Glutamatergic neuron (in vitro differentiated cells): Measurements from ENCODE around the gene ODF4. TPM values are rescaled to one million over a fixed set of nuclear protein-coding genes. Genes with fewer than 3 reads are reported as not detected.

ENCODE experiments used
- DNase-seq: peaks from one replicate; pipeline ENCODE4 v3.0.0; 2022
- H3K27ac Mint-ChIP-seq: one replicate; pipeline ENCODE4 v1.8.0; 2020; ENCODE audit warnings: mild to moderate bottlenecking, mixed read lengths, inconsistent platforms; ENCODE audit not compliant: unreplicated experiment
- H3K27me3 Mint-ChIP-seq: one replicate; pipeline ENCODE4 v1.8.0; 2020; ENCODE audit warnings: mild to moderate bottlenecking, moderate library complexity, mixed read lengths, inconsistent platforms; ENCODE audit not compliant: unreplicated experiment
- H3K36me3 Mint-ChIP-seq: one replicate; pipeline ENCODE4 v1.8.0; 2020; ENCODE audit warnings: mild to moderate bottlenecking, mixed read lengths, inconsistent platforms; ENCODE audit not compliant: unreplicated experiment
- H3K4me1 Mint-ChIP-seq: one replicate; pipeline ENCODE4 v1.8.0; 2020; ENCODE audit warnings: mild to moderate bottlenecking, low read depth, mixed read lengths, inconsistent platforms; ENCODE audit not compliant: unreplicated experiment
- H3K4me3 Mint-ChIP-seq: one replicate; pipeline ENCODE4 v1.8.0; 2020; ENCODE audit warnings: mild to moderate bottlenecking, mixed read lengths, inconsistent platforms; ENCODE audit not compliant: unreplicated experiment
- H3K9me3 Mint-ChIP-seq: one replicate; pipeline ENCODE4 v1.8.0; 2020; ENCODE audit warnings: mild to moderate bottlenecking, moderate library complexity, mixed read lengths, inconsistent platforms; ENCODE audit not compliant: unreplicated experiment
- total RNA-seq: library from RNA; stranded (reverse); fragmentation: NEBNext Ultra II Directional; extraction: Animal tissue kit (Norgen Biotek cat#: 25700); gene quantifications from one replicate; pipeline ENCODE4 v1.2.1, GENCODE V29; 2021; ENCODE audit not compliant: unreplicated experiment
- TF ChIP-seq, protein P1 (sequence below): fragments of 200-600 bp; sonication (generic); IDR thresholded peaks from one replicate; pipeline ENCODE4 v1.5.0; 2021; ENCODE audit not compliant: partially characterized antibody, unreplicated experiment

The ODF4 gene
- total RNA-seq, 1 donor from 2014 or later = not detected

DNA sequence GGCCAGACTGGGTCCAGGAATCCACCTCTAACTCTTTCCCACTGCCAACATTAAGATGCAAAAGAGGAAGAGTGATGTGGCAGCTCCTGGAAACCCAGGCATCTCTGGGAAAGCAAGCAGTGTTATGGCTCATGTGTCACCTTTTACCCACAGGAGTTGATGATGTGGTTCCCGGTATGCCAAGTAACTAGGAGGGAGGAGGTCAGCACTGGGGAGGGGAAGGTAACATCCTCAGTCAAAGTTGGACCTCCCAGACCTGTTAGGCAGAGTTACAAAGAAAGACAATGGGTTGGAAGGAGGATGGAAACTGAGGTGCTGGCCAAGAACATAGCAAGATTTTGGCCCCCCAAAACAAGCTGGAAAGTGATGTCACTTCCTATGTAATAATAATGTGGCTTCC is 25.5 kb downstream of the ODF4 start:
- no peak overlapping the region for H3K4me3 Mint-ChIP-seq
- no peaks in the 10 kb centered on the region for H3K27me3 Mint-ChIP-seq
- H3K4me1 Mint-ChIP-seq = peaks cover 14% of the 10 kb centered on the region
- no peak for DNase-seq
- H3K36me3 Mint-ChIP-seq = peaks cover 12% of the 10 kb centered on the region
- peaks cover 3% of the 10 kb centered on the region for H3K9me3 Mint-ChIP-seq
- H3K27ac Mint-ChIP-seq = peak overlapping the region; percentile 33
- TF ChIP-seq, protein P1, sequence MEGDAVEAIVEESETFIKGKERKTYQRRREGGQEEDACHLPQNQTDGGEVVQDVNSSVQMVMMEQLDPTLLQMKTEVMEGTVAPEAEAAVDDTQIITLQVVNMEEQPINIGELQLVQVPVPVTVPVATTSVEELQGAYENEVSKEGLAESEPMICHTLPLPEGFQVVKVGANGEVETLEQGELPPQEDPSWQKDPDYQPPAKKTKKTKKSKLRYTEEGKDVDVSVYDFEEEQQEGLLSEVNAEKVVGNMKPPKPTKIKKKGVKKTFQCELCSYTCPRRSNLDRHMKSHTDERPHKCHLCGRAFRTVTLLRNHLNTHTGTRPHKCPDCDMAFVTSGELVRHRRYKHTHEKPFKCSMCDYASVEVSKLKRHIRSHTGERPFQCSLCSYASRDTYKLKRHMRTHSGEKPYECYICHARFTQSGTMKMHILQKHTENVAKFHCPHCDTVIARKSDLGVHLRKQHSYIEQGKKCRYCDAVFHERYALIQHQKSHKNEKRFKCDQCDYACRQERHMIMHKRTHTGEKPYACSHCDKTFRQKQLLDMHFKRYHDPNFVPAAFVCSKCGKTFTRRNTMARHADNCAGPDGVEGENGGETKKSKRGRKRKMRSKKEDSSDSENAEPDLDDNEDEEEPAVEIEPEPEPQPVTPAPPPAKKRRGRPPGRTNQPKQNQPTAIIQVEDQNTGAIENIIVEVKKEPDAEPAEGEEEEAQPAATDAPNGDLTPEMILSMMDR = no peak

DNA sequence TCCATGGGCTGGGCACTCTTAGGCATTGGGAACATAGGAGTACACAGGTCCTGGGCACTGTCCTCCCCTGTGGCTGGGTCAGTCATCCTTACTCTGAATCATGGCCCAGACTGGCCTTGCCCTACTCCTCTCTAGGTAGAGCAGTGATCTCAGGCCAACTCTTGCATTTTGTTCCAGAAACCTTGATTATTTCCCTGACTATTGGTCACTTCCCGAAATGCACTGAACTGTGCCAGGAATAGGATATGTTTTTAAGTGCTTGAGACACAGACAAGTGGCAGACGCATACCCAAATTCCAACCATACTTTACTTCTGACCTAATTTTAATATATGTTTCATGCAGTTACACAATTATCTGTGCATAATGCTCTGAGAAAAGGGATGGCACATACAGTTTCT is 26.6 kb downstream of the ODF4 start:
- Mint-ChIP-seq H3K4me1 (peaks cover 7% of the 10 kb centered on the region), H3K36me3 (peaks cover 14% of the 10 kb centered on the region), H3K27ac (no peak overlapping the region), H3K9me3 (peaks cover 3% of the 10 kb centered on the region), H3K27me3 (no peaks in the 10 kb centered on the region), H3K4me3 (no peak overlapping the region)
- TF ChIP-seq, protein P1 = no peak
- DNase-seq = no peak

DNA sequence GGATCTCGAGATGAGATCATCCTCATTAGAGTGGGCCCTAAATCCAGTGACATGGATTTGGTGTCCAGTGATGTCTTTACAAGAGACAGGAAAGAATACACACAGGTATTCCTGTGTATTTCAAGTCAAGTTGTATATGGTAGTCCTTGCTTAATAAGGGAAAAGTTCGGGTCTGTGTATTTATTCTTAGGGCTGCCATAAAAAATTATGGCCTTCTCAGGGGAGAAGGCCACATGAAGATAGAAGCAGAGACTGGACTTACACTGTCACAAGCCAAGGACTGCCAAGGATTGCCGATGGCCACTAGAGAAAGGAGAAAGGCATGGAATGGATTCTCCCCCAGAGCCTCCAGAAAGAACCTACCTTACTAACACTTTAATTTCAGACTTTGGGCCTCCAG is 28.6 kb downstream of the ODF4 start:
- Mint-ChIP-seq H3K9me3 (peaks cover 5% of the 10 kb centered on the region), H3K4me1 (peaks cover 7% of the 10 kb centered on the region), H3K27ac (peak overlapping the region; percentile 22), H3K4me3 (no peak overlapping the region), H3K36me3 (peaks cover 14% of the 10 kb centered on the region), H3K27me3 (peaks cover 2% of the 10 kb centered on the region)
- TF ChIP-seq, protein P1 = no peak
- no peak for DNase-seq

DNA sequence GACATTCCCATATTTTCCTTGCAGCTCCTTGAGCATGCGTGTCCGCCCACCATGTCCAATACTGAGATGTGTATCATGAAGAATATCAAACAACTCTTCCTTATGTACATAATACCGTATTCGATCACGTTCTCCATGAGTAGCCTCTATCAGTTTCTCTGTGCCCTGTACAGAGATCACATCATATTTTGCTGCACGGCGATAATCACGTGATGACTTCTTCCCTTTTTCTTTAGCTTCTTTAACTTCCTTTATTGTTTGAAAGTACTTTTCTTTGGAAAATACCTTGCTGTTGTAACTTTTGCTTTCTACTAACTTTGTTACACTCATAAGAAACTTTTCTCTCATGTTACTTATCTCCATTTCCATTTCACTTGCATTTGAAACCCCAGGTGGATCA is 30.3 kb downstream of the ODF4 start:
- H3K36me3 Mint-ChIP-seq = peaks cover 14% of the 10 kb centered on the region
- peaks cover 7% of the 10 kb centered on the region for H3K4me1 Mint-ChIP-seq
- peaks cover 5% of the 10 kb centered on the region for H3K9me3 Mint-ChIP-seq
- DNase-seq = no peak
- no peak overlapping the region for H3K27ac Mint-ChIP-seq
- no peak overlapping the region for H3K4me3 Mint-ChIP-seq
- H3K27me3 Mint-ChIP-seq = peaks cover 2% of the 10 kb centered on the region
- TF ChIP-seq, protein P1 = no peak

DNA sequence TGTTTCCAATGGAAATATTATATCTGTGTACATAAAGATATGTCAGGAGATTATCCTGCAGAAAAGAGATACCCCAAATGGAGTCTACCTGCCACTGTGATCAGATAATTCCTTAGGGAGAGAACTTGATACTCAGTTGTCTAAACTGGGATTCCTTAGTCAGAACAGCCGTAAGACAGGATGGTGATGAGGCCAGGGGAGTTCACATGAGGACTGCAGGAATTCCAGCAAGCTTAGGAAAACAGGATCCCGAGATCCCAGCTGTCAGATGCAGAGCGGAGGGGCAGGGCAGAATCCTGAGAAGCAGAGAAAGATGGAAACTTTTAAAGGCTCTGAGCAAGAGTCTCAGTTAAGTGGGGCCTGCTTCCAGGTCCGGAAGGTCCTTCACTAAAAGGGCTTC is 32.1 kb downstream of the ODF4 start:
- peaks cover 6% of the 10 kb centered on the region for H3K27me3 Mint-ChIP-seq
- H3K4me1 Mint-ChIP-seq = peaks cover 12% of the 10 kb centered on the region
- peak overlapping the region; percentile 20 for H3K27ac Mint-ChIP-seq
- no peak for DNase-seq
- H3K9me3 Mint-ChIP-seq = peaks cover 6% of the 10 kb centered on the region
- H3K4me3 Mint-ChIP-seq = peak overlapping the region; percentile 14
- TF ChIP-seq, protein P1 = no peak
- H3K36me3 Mint-ChIP-seq = peaks cover 14% of the 10 kb centered on the region
